ENCODE measurements around the gene CACNA1B. TPM values are rescaled to one million over a fixed set of nuclear protein-coding genes. Genes with fewer than 3 reads are reported as not detected.

Gene CACNA1B
- total RNA-seq, 1 experiment from 2014 or later, result 7.8 TPM

DNA sequence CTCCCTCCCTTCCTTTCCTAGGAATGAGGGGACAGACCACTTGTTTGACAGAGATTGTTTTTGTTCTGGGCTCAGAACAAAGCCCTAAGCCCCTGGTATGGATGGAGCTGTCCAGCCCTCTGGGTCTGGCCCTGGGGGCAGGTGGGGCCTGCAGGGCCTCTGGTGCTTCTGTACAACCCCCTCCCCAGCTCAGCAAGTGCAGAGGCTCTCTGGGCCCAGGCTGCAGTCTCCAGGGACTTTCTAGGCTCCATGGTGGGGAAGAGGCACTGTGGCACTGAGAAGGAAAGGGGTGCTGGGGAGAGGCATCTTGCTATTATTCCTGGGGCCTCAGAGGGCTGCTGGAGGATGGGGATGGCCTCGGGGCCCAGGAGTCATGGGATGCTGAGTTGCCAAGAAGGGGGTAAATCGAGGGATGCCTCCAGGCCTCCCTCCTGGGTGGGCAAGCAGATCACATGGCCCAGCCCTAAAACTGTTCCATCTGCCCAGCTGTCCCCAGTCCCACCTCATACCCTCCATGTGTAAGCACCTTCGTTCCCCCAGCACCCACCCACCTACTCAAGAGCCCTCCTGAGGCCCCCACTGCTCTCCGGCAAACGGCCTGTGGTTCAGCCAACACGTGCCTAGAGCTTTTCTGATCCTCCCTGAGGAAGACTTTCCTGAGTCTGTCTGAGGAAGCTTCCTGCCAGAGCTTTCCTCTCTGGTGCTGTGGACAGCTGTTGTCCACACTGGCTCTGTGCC, 225.7 kb downstream of the CACNA1B start:
- Histone ChIP-seq H3K27me3 (ENCODE audit: insufficient read depth, low read length) (no peaks in the 10 kb centered on the region), H3K23ac (ENCODE audit: insufficient read length, low read depth, low read length) (no peak overlapping the region), H2BK12ac (ENCODE audit: insufficient read length, low read depth, low read length) (no peak overlapping the region), H3K14ac (ENCODE audit: insufficient read depth, low read length) (no peak overlapping the region), H3K79me1 (ENCODE audit: insufficient read depth, low read depth, low read length, poor library complexity, severe bottlenecking) (no peaks in the 10 kb centered on the region), H3T11ph (ENCODE audit: low read length) (no peak overlapping the region), H2BK20ac (ENCODE audit: low read depth, low read length, poor library complexity, severe bottlenecking) (no peak overlapping the region), H2BK5ac (ENCODE audit: insufficient read length, low read length) (no peak overlapping the region), H3K79me2 (ENCODE audit: insufficient read depth, low read length) (no peaks in the 10 kb centered on the region), H4K20me1 (ENCODE audit: control insufficient read depth, insufficient read depth, insufficient read length) (no peaks in the 10 kb centered on the region), H4K8ac (replicated peaks; ENCODE audit: insufficient read length, low read depth, low read length) (no peak overlapping the region), H3K9ac (ENCODE audit: extremely low read depth, insufficient read length, low read length) (no peak overlapping the region), H2BK15ac (ENCODE audit: low read depth, low read length) (no peak overlapping the region), H3K4ac (ENCODE audit: low read depth, low read length) (no peak overlapping the region), H3K27ac (ENCODE audit: insufficient read length, low read depth, low read length) (no peak overlapping the region), H2AK5ac (ENCODE audit: insufficient read length, low read length) (no peak overlapping the region), H3K23me2 (ENCODE audit: insufficient read length, low read depth, low read length, poor library complexity, severe bottlenecking) (no peaks in the 10 kb centered on the region), H4K5ac (ENCODE audit: insufficient read length, low read depth, low read length) (no peak overlapping the region), H4K91ac (ENCODE audit: insufficient read length, low read depth, low read length) (no peak overlapping the region), H2BK120ac (ENCODE audit: low read depth, low read length, poor library complexity, severe bottlenecking) (no peak overlapping the region), H3K4me2 (ENCODE audit: insufficient read depth, insufficient read length, low read length) (no peak overlapping the region), H3K56ac (ENCODE audit: insufficient read length, low read depth, low read length) (no peak overlapping the region), H3K18ac (ENCODE audit: insufficient read length, low read depth, low read length) (no peak overlapping the region), H3K9me3 (ENCODE audit: control insufficient read depth, low read depth, low read length) (no peaks in the 10 kb centered on the region), H3K4me1 (ENCODE audit: insufficient read depth, low read length) (no peaks in the 10 kb centered on the region), H2AFZ (ENCODE audit: low read length) (no peak overlapping the region)
- no CpG with 5 or more reads among the region's 6 CpGs for WGBS (ENCODE audit: extremely low coverage, insufficient read length, low lambda C conversion rate)
- no peak for TF ChIP-seq CTCF (conservative IDR thresholded peaks at IDR 0.05)
- peak; percentile 19 for DNase-seq
- Mint-ChIP-seq H3K36me3 (ENCODE audit: insufficient read depth in 1 of 3, low read depth in 3 of 3) (peaks cover 0 to 4% (median 2%) of the 10 kb centered on the region in 3 experiments; a peak in 4 of 7 replicates), H3K27me3 (ENCODE audit: low read depth) (no peaks in the 10 kb centered on the region), H3K27ac (peak overlapping the region in 1 of 3 experiments; percentile 34; a peak in 1 of 7 replicates), H3K4me3 (no peak overlapping the region), H3K9me3 (peaks cover 2 to 24% of the 10 kb centered on the region in 2 experiments; a peak in 4 of 5 replicates), H3K4me1 (peaks cover 5 to 6% of the 10 kb centered on the region in 2 experiments; a peak in 3 of 4 replicates)
